Omental fat pad (tissue), 4 donors: ENCODE results near the gene SMAD3. TPM values are rescaled to one million over a fixed set of nuclear protein-coding genes. Genes with fewer than 3 reads are reported as not detected.
A peak's percentile ranks its signal among the peaks of the same experiment; 100 is the strongest.

Experiments
- ATAC-seq: fragments of 150-250 bp; one replicate; pipeline ENCODE4 v1.9.1; 2016; ENCODE audit warnings: mild to moderate bottlenecking, moderate library complexity; ENCODE audit not compliant: low FRiP score
- DNase-seq: peaks from one replicate; pipeline ENCODE4 v3.0.0-alpha.2; 2019; ENCODE audit warnings: low spot score
- total RNA-seq, 4 donors: library from RNA; depleted of rRNA; stranded (reverse); fragments of >200 nt; gene quantifications; one replicate each; pipeline ENCODE4 v1.1.0, GENCODE V29; 2016
- TF ChIP-seq, protein P1 (sequence below), 3 donors: fragments of 450-650 bp; IDR thresholded peaks; one replicate each; pipeline ENCODE4 v1.5.1; 2016 to 2017; ENCODE audit warnings: antibody characterized with exemption in 3 of 3, mild to moderate bottlenecking in 3 of 3, moderate library complexity in 2 of 3

SMAD3 gene
- total RNA-seq, 4 donors from 2014 or later, result 30.9 to 58.1 (median 49.9) TPM

DNA sequence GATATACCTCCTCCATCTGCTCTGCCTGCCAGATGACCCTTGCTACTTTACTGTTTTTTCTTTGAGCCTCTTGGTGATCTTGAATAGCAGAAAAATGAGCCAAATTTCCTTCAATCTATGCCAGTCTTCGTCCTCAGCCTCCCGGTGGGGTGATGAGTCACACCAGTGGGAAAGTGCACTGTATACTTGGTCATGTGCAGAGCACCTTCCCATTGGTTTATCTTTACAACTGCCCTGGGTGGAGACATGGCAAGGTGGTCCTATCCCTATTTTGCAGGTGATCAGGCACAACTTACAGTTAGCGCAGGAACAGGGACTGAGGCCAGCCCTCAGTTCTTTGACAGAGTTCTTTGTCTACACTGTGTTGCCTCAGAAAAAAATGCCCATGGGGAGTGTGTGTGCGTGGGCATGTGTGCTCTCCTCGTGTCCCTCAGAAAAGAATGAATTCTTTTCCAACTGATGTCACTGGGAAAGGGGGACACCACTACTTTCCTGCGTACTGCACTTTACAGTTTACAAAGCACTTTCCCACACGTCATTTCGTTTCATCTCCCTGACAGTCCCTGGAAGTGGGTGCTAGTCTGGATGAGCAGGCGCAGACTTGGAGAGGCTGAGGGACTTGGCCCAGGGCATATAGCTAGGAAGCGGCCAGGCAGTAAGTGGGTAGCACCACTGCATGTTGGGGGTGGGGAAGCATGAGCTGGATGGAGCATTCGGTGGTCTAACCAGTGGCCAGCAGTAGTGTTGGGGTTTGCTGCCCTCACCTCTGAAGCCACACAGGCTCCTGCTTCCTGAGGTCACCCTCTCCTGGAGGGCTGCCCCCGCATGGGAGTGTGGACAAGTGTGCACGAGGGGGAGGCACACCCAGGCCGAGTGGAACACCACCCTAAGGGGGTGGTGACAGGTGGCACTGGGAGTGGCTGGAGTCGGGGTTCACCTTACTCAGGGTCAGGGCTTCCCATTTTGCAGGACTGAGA, 24.1 kb downstream of the SMAD3 start:
- TF ChIP-seq, protein P1, sequence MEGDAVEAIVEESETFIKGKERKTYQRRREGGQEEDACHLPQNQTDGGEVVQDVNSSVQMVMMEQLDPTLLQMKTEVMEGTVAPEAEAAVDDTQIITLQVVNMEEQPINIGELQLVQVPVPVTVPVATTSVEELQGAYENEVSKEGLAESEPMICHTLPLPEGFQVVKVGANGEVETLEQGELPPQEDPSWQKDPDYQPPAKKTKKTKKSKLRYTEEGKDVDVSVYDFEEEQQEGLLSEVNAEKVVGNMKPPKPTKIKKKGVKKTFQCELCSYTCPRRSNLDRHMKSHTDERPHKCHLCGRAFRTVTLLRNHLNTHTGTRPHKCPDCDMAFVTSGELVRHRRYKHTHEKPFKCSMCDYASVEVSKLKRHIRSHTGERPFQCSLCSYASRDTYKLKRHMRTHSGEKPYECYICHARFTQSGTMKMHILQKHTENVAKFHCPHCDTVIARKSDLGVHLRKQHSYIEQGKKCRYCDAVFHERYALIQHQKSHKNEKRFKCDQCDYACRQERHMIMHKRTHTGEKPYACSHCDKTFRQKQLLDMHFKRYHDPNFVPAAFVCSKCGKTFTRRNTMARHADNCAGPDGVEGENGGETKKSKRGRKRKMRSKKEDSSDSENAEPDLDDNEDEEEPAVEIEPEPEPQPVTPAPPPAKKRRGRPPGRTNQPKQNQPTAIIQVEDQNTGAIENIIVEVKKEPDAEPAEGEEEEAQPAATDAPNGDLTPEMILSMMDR (IDR thresholded peaks at IDR 0.05), result no peak
- peak; percentile 23 for DNase-seq
- no peak for ATAC-seq

DNA sequence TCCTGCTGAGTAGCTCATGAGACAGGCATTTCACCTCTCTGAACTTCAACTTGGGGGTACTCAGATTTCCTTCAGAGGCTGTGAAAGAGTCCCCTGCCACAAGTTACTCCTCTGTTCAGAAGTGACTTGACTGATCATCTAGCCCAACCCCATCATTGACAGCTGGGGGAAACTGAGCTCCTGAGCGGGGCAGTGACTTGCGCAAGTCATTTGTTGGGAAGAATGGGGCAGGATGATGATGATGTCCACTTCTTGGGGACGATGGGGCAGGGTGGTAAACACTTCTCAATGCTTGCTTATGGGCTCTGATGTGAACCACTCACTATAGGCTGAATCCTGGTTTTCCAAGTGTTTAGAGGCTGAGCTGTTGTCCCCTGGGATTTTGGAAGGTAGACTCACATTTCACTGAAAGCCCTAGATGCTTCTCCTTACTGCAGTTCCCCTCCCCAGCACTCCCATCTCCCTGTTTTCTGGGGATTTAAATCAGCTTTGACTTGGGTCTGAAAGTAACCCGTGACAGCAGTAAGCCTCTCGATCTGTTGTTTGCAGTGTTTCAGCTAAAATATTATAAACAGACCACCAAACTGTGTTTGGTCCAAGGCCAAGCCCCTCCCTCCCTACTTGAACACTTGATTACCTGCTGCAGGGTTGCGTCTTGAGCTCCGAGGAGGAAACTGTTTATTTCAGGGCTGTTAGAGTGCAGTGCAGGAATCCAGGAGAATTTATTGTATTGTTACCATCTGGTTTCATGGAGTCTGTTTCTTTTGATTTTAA, 25.1 kb downstream of the SMAD3 start:
- ATAC-seq, result no peak
- DNase-seq, result peak; percentile 14
- TF ChIP-seq, protein P1 (IDR thresholded peaks at IDR 0.05), result no peak

DNA sequence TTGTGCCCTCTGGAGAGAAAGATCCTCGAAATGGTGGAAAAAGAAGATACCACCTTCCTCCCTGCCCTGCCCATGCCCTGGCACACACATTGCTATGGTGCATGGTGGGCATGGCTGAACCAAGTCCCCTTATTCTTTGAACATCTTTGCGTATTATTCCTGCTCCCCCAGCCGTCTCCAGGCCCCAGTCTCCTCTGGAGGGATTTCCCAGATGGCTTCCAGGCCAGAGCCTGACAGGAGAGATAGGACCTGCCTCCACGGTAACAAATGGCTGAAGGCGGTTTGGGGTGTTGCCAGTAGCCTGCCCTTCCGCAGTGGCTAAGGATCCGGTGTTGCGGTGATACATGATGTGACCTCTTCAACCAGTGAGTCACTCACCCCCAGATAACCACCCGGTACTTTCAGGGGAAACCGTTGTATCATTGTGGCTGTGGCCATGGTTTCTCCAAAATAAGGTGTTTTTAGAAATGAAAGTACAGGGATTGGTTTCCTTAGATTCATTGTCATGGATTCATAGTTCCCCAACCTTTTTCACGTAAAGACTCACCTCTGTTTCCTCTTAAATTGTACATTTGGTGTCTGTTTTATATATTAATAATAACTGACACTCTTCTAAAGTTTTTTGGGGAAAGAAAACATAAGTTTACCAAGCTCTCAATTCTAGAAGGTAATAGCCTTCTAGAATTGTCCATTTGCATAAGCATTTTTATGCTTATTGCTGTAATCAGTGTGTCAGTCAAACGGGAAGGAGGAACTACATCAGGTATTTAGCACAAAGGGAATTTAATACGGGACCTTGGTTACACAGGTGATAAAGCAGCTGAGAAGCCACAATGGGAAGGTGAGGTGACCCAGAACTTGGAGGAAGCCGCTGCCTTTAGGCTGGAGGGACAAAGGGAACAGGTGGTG, 25.9 kb downstream of the SMAD3 start:
- TF ChIP-seq, protein P1 (IDR thresholded peaks at IDR 0.05), result no peak
- DNase-seq (peak; percentile 51), ATAC-seq (peak; percentile 80)

DNA sequence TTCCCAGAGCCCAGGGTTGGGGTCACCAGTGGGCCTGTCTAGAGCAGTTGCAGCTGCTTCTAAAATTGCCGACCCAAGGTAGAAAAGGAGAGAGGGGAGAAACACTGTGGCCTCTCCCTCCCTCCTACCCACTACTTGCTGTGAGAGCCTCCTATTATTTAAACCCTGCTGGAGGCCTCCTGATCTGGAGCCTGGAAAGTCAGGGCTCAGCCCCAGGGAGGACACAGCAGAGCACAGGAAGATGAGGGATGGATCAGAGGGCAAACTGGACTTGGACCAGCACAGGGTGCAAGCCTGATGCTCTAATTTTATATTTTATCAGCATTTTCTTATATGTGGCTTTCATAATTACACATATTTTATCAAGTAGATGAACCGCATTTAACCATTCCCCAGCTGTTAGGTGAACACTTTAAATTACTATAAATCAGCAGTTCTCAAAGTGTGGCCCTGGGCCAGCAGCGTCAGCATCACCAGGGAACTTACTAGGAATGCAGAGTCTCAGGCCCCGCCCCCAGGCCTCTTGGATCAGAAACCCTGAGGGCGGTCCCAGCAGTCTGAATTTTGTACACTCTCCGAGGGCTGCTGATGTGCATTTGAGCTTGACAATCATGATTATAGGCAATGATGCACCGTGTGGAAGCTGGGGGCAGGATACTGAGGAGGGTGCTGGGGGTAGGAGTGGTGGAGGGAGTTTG, 26.7 kb downstream of the SMAD3 start:
- DNase-seq (peak; percentile 22), ATAC-seq (no peak)
- TF ChIP-seq, protein P1 (IDR thresholded peaks at IDR 0.05), result no peak

DNA sequence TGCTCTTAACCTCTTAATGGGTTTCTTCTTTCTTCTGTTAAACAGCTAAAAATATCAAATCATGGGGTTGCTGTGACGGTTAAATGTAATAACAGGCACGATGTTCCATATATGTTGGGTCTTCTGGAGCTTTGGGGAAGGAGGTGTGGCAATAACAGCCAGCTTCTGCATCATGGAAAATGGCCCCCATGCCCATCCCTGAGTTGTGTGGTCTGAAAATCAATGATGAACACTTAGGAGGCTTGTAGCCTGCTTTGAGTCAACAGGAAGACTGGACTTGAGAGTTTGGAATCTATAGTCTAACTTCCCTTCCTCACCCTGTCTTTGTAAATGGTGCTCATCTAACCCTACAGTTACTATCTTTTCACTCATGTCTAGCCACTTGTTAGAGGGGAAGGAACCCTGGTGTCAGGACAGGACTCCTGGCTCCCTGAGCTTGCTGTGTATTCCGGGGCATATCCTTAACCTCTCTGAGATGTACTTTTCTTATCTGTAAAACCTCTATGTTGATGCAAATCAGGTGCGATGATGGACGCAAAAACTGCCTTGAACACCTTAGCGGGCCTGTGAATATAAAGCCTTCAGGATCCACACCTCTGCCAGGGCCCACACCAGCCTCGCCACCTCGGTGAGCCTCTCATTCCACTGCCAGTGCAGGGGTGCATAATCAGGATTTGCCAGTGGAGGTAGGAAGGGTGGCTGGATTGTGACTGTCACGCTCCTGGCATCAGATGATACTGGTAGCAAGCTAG, 27.5 kb downstream of the SMAD3 start:
- TF ChIP-seq, protein P1 (IDR thresholded peaks at IDR 0.05), result no peak
- DNase-seq (peak; percentile 20), ATAC-seq (no peak)
